ENCODE measurements around the gene FOXP1. TPM values are rescaled to one million over a fixed set of nuclear protein-coding genes. Genes with fewer than 3 reads are reported as not detected.
A peak's percentile ranks its signal among the peaks of the same experiment; 100 is the strongest.

The FOXP1 gene
- total RNA-seq, 4 donors from 2014 or later: 103 to 173 (median 140) TPM

- H3K9me3 ChIP-seq: no peaks in the 10 kb centered on the region
- peaks cover 3 to 24% (median 12%) of the 10 kb centered on the region in 4 donors for H3K4me1 ChIP-seq
- TF ChIP-seq POLR2A (IDR thresholded peaks at IDR 0.05) (no peak), CTCF (IDR thresholded peaks at IDR 0.05) (no peak)
- no peak for DNase-seq
- H3K4me3 ChIP-seq: no peak overlapping the region
- H3K27me3 ChIP-seq: no peaks in the 10 kb centered on the region
- no peaks in the 10 kb centered on the region for H3K36me3 ChIP-seq
- H3K27ac ChIP-seq: peak overlapping the region in 1 of 4 donors; percentile 52
Observed at GRCh38 chr3:71388535-71389120, 194.9 kb downstream of the FOXP1 start.

DNA sequence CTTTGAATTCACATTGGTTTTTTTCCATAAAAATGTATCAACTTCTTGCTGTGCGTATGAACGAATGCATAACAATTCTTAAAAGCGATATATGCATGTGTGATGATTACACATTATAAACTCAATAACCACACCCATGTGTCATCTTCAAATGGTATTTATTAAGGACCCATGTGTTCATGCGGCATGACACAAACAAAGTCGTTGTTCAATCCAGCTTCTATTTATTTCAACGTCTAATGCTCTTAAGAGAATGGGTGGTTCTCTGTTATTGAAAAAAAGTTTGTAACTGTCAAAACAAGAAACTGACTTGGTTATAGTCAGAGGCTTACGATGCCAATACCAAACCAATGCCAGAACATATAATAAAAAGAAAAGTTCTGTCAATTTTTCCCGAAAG is 195.9 kb downstream of the FOXP1 start:
- H3K4me3 ChIP-seq: no peak overlapping the region
- DNase-seq: no peak
- no peak for TF ChIP-seq CTCF (IDR thresholded peaks at IDR 0.05)
- no peak for TF ChIP-seq POLR2A (IDR thresholded peaks at IDR 0.05)
- H3K27me3 ChIP-seq: no peaks in the 10 kb centered on the region
- H3K9me3 ChIP-seq: no peaks in the 10 kb centered on the region
- peak overlapping the region in 1 of 4 donors; percentile 52 for H3K27ac ChIP-seq
- H3K36me3 ChIP-seq: no peaks in the 10 kb centered on the region
- peaks cover 3 to 24% (median 12%) of the 10 kb centered on the region in 4 donors for H3K4me1 ChIP-seq

- H3K4me3 ChIP-seq: no peak overlapping the region
- no peak for TF ChIP-seq CTCF (IDR thresholded peaks at IDR 0.05)
- no peak for TF ChIP-seq POLR2A (IDR thresholded peaks at IDR 0.05)
- no peaks in the 10 kb centered on the region for H3K36me3 ChIP-seq
- no peak overlapping the region for H3K27ac ChIP-seq
- H3K27me3 ChIP-seq: no peaks in the 10 kb centered on the region
- peaks cover 2 to 16% (median 5%) of the 10 kb centered on the region in 4 donors for H3K4me1 ChIP-seq
- DNase-seq: no peak
- no peaks in the 10 kb centered on the region for H3K9me3 ChIP-seq
Observed at GRCh38 chr3:71384837-71385716, 198.5 kb downstream of the FOXP1 start.

DNA sequence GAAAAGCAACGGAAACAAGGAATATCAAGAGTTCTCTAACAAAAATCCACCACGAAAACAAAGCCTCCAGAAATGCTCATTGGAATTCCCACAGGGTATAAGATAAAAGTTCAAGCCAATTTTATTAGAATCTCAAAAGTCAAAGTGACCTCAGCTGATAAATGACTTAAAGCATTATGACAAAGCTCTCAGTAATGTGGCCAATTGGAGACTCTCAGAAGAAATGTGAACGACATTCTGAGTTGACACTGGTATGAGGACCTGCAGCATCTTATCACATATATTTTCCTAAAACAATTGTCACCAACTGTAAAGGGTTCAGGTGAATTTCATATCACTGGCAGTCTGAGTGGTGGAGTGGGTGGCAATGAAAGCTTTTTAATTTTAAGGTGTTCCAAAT is 199.1 kb downstream of the FOXP1 start:
- TF ChIP-seq POLR2A (IDR thresholded peaks at IDR 0.05) (no peak), CTCF (IDR thresholded peaks at IDR 0.05) (no peak)
- no peaks in the 10 kb centered on the region for H3K27me3 ChIP-seq
- no peak overlapping the region for H3K27ac ChIP-seq
- H3K36me3 ChIP-seq: no peaks in the 10 kb centered on the region
- H3K9me3 ChIP-seq: no peaks in the 10 kb centered on the region
- H3K4me1 ChIP-seq: peaks cover 0 to 9% (median under 1%) of the 10 kb centered on the region in 4 donors
- DNase-seq: no peak
- no peak overlapping the region for H3K4me3 ChIP-seq

DNA sequence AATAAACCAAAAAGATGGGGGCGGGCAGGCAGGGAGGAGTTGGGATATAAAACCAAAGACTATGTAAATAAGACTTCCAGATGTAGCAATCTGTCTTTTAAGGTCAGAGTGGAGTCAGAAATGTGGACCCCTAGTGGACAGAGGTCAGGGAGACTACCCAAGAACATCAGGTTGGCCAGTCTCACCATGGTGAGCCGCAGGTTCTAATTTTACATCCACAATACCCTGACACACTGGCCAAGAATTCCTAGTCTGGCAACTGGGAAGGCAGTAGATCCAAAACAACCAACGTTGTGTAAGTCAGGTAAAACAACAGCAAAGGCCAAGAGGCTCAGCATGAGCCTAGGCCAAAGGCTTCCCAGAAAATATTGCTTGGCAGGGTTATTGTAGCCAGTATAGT is 203.4 kb downstream of the FOXP1 start:
- Histone ChIP-seq H3K27ac (no peak overlapping the region), H3K4me1 (peaks cover 0 to 2% (median 0%) of the 10 kb centered on the region in 4 donors)
- TF ChIP-seq CTCF (IDR thresholded peaks at IDR 0.05): no peak
- no peak for TF ChIP-seq POLR2A (IDR thresholded peaks at IDR 0.05)

More for the DNA sequence above, 203.4 kb downstream of the FOXP1 start:
- no peak for DNase-seq
- H3K9me3 ChIP-seq: no peaks in the 10 kb centered on the region
- no peaks in the 10 kb centered on the region for H3K36me3 ChIP-seq
- no peaks in the 10 kb centered on the region for H3K27me3 ChIP-seq
- no peak overlapping the region for H3K4me3 ChIP-seq
